ENCODE measurements around the gene BARHL2.

The BARHL2 gene

GRCh38 chr1:90714521-90714951 is 2.6 kb downstream of the BARHL2 start:
- no peak overlapping the region for H3K4me3 ChIP-seq (ENCODE audit: low read depth, low read length)
- no peak for TF ChIP-seq CTCF (IDR thresholded peaks at IDR 0.05; ENCODE audit: borderline replicate concordance, insufficient read depth, low read depth, low read length)

- H3K4me3 ChIP-seq (ENCODE audit: low read depth, low read length) = no peak overlapping the region
- no peak for TF ChIP-seq CTCF (IDR thresholded peaks at IDR 0.05; ENCODE audit: borderline replicate concordance, insufficient read depth, low read depth, low read length)
These were observed 3.2 kb downstream of the BARHL2 start for GRCh38 chr1:90713741-90714509.

GRCh38 chr1:90712915-90713730 is 4.0 kb downstream of the BARHL2 start:
- no peak overlapping the region for H3K4me3 ChIP-seq (ENCODE audit: low read depth, low read length)
- no peak for TF ChIP-seq CTCF (IDR thresholded peaks at IDR 0.05; ENCODE audit: borderline replicate concordance, insufficient read depth, low read depth, low read length)

GRCh38 chr1:90712153-90712856 is 4.8 kb downstream of the BARHL2 start:
- H3K4me3 ChIP-seq (ENCODE audit: low read depth, low read length) = no peak overlapping the region
- no peak for TF ChIP-seq CTCF (IDR thresholded peaks at IDR 0.05; ENCODE audit: borderline replicate concordance, insufficient read depth, low read depth, low read length)

- no peak for TF ChIP-seq CTCF (IDR thresholded peaks at IDR 0.05; ENCODE audit: borderline replicate concordance, insufficient read depth, low read depth, low read length)
- no peak overlapping the region for H3K4me3 ChIP-seq (ENCODE audit: low read depth, low read length)
These were observed 5.4 kb downstream of the BARHL2 start for GRCh38 chr1:90711696-90712095.

GRCh38 chr1:90710579-90711536 is 6.2 kb downstream of the BARHL2 start:
- no peak overlapping the region for H3K4me3 ChIP-seq (ENCODE audit: low read depth, low read length)
- TF ChIP-seq CTCF (IDR thresholded peaks at IDR 0.05; ENCODE audit: borderline replicate concordance, insufficient read depth, low read depth, low read length) = no peak
